ENCODE measurements around the gene CACNA2D3.

The CACNA2D3 gene

GRCh38 chr3:54988302-54988837 lies 866.0 kb downstream of the CACNA2D3 start:
- DNase-seq: no peak

- no peak for DNase-seq
Measured at GRCh38 chr3:54988838-54989630, 866.7 kb downstream of the CACNA2D3 start.

DNA sequence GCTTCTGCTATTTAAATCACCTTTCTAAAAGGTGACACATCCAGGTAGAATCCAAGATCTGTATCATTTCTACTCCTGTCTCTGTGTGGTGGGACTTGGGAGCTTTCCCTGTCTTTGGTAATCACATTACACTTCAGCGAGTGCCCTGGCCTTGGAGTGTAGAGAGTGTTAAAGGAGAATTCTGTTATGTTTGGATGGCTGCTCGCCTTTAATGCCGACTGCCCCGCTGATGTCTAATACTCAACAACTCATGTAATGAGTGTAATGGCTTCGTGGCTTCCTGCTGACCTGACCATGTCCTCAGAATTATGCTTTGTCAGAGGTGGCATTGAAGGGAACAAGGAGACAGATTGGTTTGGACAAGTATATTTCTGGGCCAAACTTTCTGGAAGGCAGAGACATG lies 871.8 kb downstream of the CACNA2D3 start:
- DNase-seq: no peak

- DNase-seq: no peak
Measured at GRCh38 chr3:54999159-54999558, 876.8 kb downstream of the CACNA2D3 start.

DNA sequence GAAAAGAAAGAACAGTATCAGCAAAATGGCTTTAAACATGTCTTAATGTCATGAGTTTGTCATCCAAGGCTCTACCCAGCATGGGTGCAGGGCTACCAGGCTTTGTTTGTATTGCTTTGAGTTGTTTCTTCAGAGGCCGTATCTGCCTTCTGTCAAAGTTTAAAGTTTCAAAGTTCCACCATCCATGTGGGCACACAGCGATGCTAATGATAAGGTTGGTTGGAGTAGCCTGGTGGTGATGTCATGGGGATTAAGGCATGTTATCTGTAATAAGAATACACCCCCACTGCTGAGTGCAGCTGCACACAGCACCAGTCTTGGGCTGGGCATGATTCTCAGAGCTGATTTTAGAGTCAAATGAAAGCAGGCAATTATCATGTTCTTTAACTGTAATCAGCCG lies 877.5 kb downstream of the CACNA2D3 start:
- DNase-seq: no peak

DNA sequence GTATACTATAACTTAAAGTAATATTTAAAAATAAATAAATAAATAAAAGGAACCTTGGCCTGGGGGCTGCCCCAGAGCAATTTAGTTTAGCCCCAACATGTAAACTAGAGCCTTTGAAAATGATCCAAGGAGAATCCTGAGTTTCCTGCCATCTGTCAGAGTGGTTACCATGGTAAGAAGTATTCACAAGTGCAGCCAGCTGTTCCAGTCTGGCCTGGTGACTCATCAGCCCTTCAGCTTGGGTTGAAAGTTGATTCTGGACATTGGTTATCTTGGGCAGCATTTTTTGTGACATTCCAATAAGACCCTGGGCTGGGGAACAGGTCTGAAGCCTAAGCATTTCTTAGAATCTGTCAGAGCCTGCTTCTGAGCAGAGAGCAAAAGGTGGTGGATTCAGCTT lies 878.2 kb downstream of the CACNA2D3 start:
- no peak for DNase-seq

DNA sequence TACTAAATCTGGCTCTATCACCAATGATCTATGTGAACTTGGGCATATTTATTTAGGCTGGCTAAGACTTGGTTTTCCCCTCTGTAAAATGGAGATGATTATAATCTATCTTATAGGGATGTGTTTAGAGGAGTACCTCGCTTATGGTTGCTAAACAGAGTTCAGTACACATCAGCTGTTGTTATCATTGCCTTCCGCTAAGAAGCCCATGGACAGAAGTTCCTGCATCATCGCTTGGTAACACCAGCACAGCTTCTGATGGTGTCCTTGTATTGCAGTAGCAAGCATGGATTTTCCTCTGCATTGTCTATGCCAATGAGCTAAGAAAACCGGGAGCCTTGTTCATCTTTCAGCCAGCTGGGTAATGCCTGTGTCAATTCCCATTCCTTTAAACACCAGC lies 878.6 kb downstream of the CACNA2D3 start:
- no peak for DNase-seq

DNA sequence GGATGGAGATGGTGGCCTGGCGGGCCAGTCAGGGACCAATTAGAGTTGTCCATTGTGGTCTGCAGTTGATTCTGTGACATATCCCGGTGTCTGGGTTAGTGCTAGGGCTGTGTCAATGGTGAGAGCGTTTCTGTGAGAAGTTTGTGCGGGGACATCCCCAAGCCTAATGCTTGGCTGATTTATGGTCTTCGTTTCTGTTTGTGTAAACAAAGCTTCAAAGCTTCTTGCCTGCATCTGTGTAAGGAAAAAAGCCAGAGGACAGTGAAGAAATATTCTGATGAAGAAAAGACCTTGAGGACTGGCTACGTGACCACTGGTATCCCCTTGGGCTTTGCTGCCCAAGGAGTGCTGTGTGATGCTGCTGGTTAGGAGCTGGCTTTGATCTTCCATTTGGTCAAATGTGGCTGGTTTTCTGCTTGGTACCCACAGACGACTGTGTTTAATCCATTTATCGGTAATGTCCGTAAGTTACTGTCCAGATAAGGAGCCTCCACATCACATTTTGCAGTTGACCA lies 880.1 kb downstream of the CACNA2D3 start:
- no peak for DNase-seq

DNA sequence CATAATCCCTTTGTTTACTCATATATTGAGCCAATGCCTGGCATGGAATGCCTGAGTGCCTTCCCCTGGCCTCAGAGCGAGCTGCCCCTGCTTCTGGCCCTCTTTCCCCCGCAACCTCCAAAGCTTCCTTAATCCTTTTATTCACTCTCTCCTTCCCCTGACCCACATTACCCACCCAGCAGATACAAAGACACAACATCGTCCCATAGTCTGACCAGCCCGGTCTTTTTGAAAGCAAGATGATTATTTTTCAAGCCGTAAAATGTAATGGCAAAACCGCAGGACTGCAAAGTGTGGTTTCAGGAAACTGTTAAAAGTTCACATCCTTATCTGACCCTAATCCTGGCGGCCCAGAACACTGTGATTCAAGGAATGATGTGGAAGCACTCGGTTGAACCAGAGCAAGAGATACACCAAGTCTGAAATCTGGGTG lies 883.9 kb downstream of the CACNA2D3 start:
- no peak for DNase-seq

- no peak for DNase-seq
Measured at GRCh38 chr3:55007971-55008370, 885.6 kb downstream of the CACNA2D3 start.

GRCh38 chr3:55009372-55009771 lies 887.0 kb downstream of the CACNA2D3 start:
- no peak for DNase-seq

GRCh38 chr3:55012091-55012490 lies 889.7 kb downstream of the CACNA2D3 start:
- no peak for DNase-seq

- no peak for DNase-seq
Measured at GRCh38 chr3:55013145-55013925, 891.0 kb downstream of the CACNA2D3 start.

DNA sequence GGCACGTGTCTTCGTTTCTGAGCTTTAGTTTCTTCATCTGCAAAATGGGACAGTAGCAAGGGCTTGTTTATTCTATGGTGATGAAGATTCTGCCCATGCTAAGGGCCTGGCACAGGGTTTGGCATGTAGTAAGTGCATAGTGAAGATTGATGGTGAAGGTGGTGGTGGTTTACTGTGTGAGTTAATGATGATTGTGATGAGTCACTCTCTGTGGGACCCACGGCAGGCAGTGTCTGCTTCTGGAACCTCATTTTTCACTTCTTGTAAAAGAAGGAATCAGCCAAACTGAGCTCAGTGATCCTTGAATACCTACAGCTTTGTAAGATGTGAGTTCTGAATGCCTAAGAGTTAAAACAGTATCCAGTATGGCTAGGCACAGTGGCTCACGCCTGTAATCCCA lies 891.7 kb downstream of the CACNA2D3 start:
- no peak for DNase-seq

- no peak for DNase-seq
Measured at GRCh38 chr3:55014906-55015305, 892.6 kb downstream of the CACNA2D3 start.

DNA sequence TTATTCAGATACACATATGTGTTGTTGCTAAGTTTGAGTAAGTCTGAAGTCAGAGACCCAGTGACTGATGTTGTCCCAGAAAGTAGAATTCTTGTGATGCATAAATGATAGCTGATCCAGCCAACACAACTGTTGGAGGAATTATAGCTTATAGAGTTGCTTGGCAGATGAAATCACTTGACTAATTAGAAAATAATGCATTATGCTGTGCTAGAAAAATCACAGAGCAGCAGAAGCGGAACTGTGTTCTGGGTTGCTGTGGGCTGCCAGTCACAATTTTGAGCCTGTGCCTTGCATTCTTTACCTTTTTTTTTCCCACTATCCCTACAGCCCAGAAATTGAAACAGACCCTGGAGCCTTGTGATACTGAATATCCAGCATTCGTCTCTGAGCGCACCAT lies 895.5 kb downstream of the CACNA2D3 start:
- DNase-seq: no peak

GRCh38 chr3:55030938-55031337 lies 908.6 kb downstream of the CACNA2D3 start:
- DNase-seq: no peak

DNA sequence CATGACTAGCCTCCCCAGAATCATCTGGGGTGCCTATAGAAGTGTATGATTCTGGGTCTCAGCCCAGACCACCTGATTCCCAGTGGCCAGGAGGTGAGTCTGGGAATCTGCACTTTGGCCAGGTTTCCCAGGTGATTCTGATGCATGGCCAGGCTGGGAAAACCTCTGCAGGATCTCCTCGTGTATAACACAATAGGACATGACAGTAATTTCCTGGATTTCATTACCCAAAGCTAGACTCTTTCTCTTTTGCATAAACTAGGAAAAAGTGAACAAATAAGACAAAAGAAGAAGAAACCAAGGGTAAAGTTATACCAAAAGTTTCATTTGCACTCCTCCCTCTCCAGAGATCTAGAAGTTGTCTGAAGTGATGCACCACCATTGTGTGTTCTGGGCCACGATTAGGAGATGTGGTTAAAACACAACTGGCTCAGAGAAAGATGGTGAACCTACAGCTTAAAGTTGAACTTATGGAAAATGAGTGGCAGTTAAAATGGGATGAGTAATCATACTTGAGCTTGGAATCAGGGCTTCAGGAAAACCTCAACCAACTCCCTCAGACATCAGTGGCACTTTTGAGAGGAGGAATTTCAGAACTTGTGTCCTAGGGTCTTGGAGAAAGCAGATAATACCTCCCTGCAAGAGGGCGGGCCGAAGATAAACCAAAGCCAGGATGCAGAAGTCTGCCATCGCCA lies 914.7 kb downstream of the CACNA2D3 start:
- no peak for DNase-seq

GRCh38 chr3:55042591-55042990 lies 920.2 kb downstream of the CACNA2D3 start:
- no peak for DNase-seq

DNA sequence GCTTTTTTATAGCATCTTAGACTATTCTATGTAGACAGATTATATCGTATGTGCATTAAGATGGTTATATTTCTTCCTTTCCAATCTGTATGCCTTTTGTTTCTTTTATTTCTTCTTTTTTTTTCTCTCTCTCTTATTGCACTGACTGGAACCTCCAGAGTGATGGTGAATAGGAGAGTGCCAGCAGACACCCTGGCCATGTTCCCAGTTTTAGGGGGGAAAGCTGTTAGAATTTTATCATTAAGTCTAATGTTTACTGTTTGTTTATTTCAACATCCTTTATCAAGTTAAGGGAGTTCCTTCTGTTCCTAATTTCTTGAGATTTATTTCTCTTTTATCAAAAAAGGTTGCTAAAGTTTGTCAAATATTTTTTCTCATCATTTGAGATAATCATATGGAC lies 922.1 kb downstream of the CACNA2D3 start:
- no peak for DNase-seq

- no peak for DNase-seq
Measured at GRCh38 chr3:55059027-55059629, 936.8 kb downstream of the CACNA2D3 start.

GRCh38 chr3:55060896-55061719 lies 938.8 kb downstream of the CACNA2D3 start:
- DNase-seq: no peak

Measured in activated CD8-positive, alpha-beta memory T cell treated with anti-CD3 and anti-CD28 coated beads, Interleukin-2, amount 50 U/mL, for 48 hours (primary cell).